Measurements from ENCODE around the gene KY. TPM values are rescaled to one million over a fixed set of nuclear protein-coding genes. Genes with fewer than 3 reads are reported as not detected.

KY gene
- total and polyA plus RNA-seq, 10 of the 15 experiments (the other 5 are each of a cell fraction or from before 2014, with no cell fraction given): 0.04 to 0.11 TPM; not detected in 8

- DNase-seq (ENCODE audit: low read depth, low spot score) (no peak), ATAC-seq (no peak), FAIRE-seq (no peak)
- ChIA-PET POLR2A (no interaction called here), SMC1A (ENCODE audit: uncharacterized antibody, unreplicated experiment) (interaction anchor here (1.1 kb wide), 1 partner anchor 17 kb away, joined by 3 read pairs; no protein-coding TSS in a partner anchor), CTCF (interaction anchor here (0.8 to 1.7 kb wide), 3 partner anchors 17 to 108 kb away, joined by 3 to 4 read pairs (median 3); no protein-coding TSS in a partner anchor), RAD21 (ENCODE audit: unreplicated experiment) (no interaction called here)
- Histone ChIP-seq H2AFZ (ENCODE audit: control insufficient read depth, low read depth, low read length) (no peak overlapping the region), H3K4me1 (ENCODE audit: control insufficient read depth, insufficient read depth, low read length) (no peaks in the 10 kb centered on the region), H4K20me1 (ENCODE audit: control insufficient read depth, insufficient read depth) (no peaks in the 10 kb centered on the region), H3K9ac (ENCODE audit: control insufficient read depth, insufficient read depth, low read length) (no peak overlapping the region), H3K27ac (ENCODE audit: control insufficient read depth, insufficient read depth) (no peak overlapping the region), H3K36me3 (ENCODE audit: control insufficient read depth in 2 of 2, insufficient read depth in 2 of 2, low read length in 1 of 2) (no peaks in the 10 kb centered on the region), H3K9me3 (replicated peaks; ENCODE audit: control insufficient read depth, insufficient read depth, low read length) (no peaks in the 10 kb centered on the region), H3K27me3 (replicated peaks in 1 of 2; ENCODE audit: control insufficient read depth in 2 of 2, insufficient read depth in 2 of 2, low read length in 1 of 2) (no peaks in the 10 kb centered on the region; a peak in 2 of 4 replicates), H3K4me3 (no peak overlapping the region), H3K79me2 (ENCODE audit: control insufficient read depth, insufficient read depth, low read length) (no peaks in the 10 kb centered on the region), H3K4me2 (ENCODE audit: control insufficient read depth, insufficient read depth) (no peak overlapping the region)
- no TSS peak for BruUV-seq (replicated peaks)
- in situ Hi-C loops (cut with MboI): no loop called here
- TF ChIP-seq SP1 (IDR thresholded peaks at IDR 0.05; ENCODE audit: low read depth, low read length) (no peak), KAT2A (conservative IDR thresholded peaks at IDR 0.05; ENCODE audit: control insufficient read depth, low read depth, low read length) (no peak), YY1 (IDR thresholded peaks at IDR 0.05; ENCODE audit: low read depth, low read length) (no peak), TAF1 (IDR thresholded peaks at IDR 0.05; ENCODE audit: borderline replicate concordance, low read depth, low read length) (no peak), BHLHE40 (IDR thresholded peaks at IDR 0.05; ENCODE audit: borderline replicate concordance in 1 of 2, low read depth in 2 of 2, low read length in 1 of 2) (no peak)
- intact Hi-C loops (cut with micrococcal nuclease; ENCODE audit: unreplicated experiment): no loop called here
- WGBS (ENCODE audit: insufficient coverage, insufficient replicate concordance, low lambda C conversion rate, missing lambda C conversion rate): 26% methylated on average over 7 of the region's 7 CpGs
Observed at GRCh38 chr3:134617608-134618477, 33.0 kb downstream of the KY start.

GRCh38 chr3:134615743-134616142, 35.1 kb downstream of the KY start:
- no peaks in the 10 kb centered on the region for H3K79me2 ChIP-seq (ENCODE audit: control insufficient read depth, insufficient read depth, low read length)
- in situ Hi-C loops (cut with MboI): no loop called here
- no peak overlapping the region for H3K9ac ChIP-seq (ENCODE audit: control insufficient read depth, insufficient read depth, low read length)
- H3K9me3 ChIP-seq (replicated peaks; ENCODE audit: control insufficient read depth, insufficient read depth, low read length): no peaks in the 10 kb centered on the region
- no peak overlapping the region for H3K4me3 ChIP-seq
- no peak for DNase-seq (ENCODE audit: low read depth, low spot score)
- no peaks in the 10 kb centered on the region for H4K20me1 ChIP-seq (ENCODE audit: control insufficient read depth, insufficient read depth)
- intact Hi-C loops (cut with micrococcal nuclease; ENCODE audit: unreplicated experiment): no loop called here
- SMC1A ChIA-PET (ENCODE audit: uncharacterized antibody, unreplicated experiment): interaction anchor here (2.3 kb wide), 1 partner anchor 12 kb away, joined by 6 read pairs; no protein-coding TSS in a partner anchor
- peaks cover 0 to 2% of the 10 kb centered on the region in 2 experiments; a peak in 3 of 4 replicates for H3K27me3 ChIP-seq (replicated peaks in 1 of 2; ENCODE audit: control insufficient read depth in 2 of 2, insufficient read depth in 2 of 2, low read length in 1 of 2)
- CTCF ChIA-PET: interaction anchor here (0.5 to 2.5 kb wide), 11 partner anchors 10 to 1426 kb away, joined by 3 to 10 read pairs (median 4); no protein-coding TSS in a partner anchor
- WGBS (ENCODE audit: insufficient coverage, insufficient replicate concordance, low lambda C conversion rate, missing lambda C conversion rate): 24% methylated on average over 5 of the region's 5 CpGs
- RAD21 ChIA-PET (ENCODE audit: unreplicated experiment): no interaction called here
- no peak for FAIRE-seq
- no peaks in the 10 kb centered on the region for H3K36me3 ChIP-seq (ENCODE audit: control insufficient read depth in 2 of 2, insufficient read depth in 2 of 2, low read length in 1 of 2)
- no peak for ATAC-seq
- no peak overlapping the region for H3K27ac ChIP-seq (ENCODE audit: control insufficient read depth, insufficient read depth)
- POLR2A ChIA-PET: interaction anchor here (0.6 kb wide), 1 partner anchor 39 kb away, joined by 8 read pairs; no protein-coding TSS in a partner anchor
- BruUV-seq (replicated peaks): no TSS peak
- no peak overlapping the region for H3K4me2 ChIP-seq (ENCODE audit: control insufficient read depth, insufficient read depth)
- TF ChIP-seq SMC3 (IDR thresholded peaks at IDR 0.05; ENCODE audit: borderline replicate concordance, low read length) (no peak), EZH2 (IDR thresholded peaks at IDR 0.05; ENCODE audit: borderline replicate concordance, control insufficient read depth, low read depth, low read length) (no peak), ESRRA (IDR thresholded peaks at IDR 0.05; ENCODE audit: low read length) (no peak), IRF4 (IDR thresholded peaks at IDR 0.05; ENCODE audit: low read depth, low read length) (no peak), RAD21 (IDR thresholded peaks at IDR 0.05; ENCODE audit: insufficient read depth, low read depth, low read length) (no peak), SMARCA5 (IDR thresholded peaks at IDR 0.05) (no peak), CBX3 (IDR thresholded peaks at IDR 0.05; ENCODE audit: borderline replicate concordance, low read depth) (no peak), EGR1 (IDR thresholded peaks at IDR 0.05; ENCODE audit: borderline replicate concordance in 1 of 2, low read depth in 2 of 2, low read length in 2 of 2) (no peak), NR2C1 (IDR thresholded peaks at IDR 0.05) (no peak), NFYA (IDR thresholded peaks at IDR 0.05; ENCODE audit: borderline replicate concordance, low read depth, low read length) (no peak)
- H3K4me1 ChIP-seq (ENCODE audit: control insufficient read depth, insufficient read depth, low read length): no peaks in the 10 kb centered on the region
- H2AFZ ChIP-seq (ENCODE audit: control insufficient read depth, low read depth, low read length): no peak overlapping the region
